Naive thymus-derived CD4-positive, alpha-beta T cell (primary cell): ENCODE results near the gene RIPOR3. TPM values are rescaled to one million over a fixed set of nuclear protein-coding genes. Genes with fewer than 3 reads are reported as not detected.
"Not testable (repeated sequence)": the region's sequence is repeated elsewhere in the genome, so short reads cannot be mapped to it uniquely, and the experiment has no call there.

Experiments used
- ATAC-seq: fragments of 150-1000 bp; cut with Tn5 transposase; 2 replicates; pipeline ENCODE4 v1.10.0; 2021; ENCODE audit warnings: mild to moderate bottlenecking, moderate library complexity
- CTCF ChIA-PET: fragments of 350-600 bp; sonication (Branson Sonifier 250); formaldehyde crosslinking; loops from one replicate; lab custom pipeline; 2021; ENCODE audit warnings: antibody characterized with exemption; lab: Charles Lee
- POLR2A ChIA-PET: fragments of 350-600 bp; sonication (Branson Sonifier 250); formaldehyde crosslinking; loops from one replicate; lab custom pipeline; 2021; ENCODE audit warnings: antibody characterized with exemption, inconsistent platforms; lab: Charles Lee
- DNase-seq, 9 donors: peaks; one replicate each; pipeline versions ENCODE4 v3.0.0 to v3.0.0-alpha.2; 2020 to 2022; ENCODE audit warnings: mixed read lengths in 1 of 9
- H3K27ac ChIP-seq: one replicate; pipeline ENCODE4 v1.7.0; 2013; ENCODE audit warnings: mild to moderate bottlenecking, low read depth, low read length, moderate library complexity
- H3K27me3 ChIP-seq, 2 donors: one replicate each; pipeline ENCODE4 v1.7.0; 2013; ENCODE audit warnings: low read length in 2 of 2, mild to moderate bottlenecking in 2 of 2, moderate library complexity in 2 of 2; ENCODE audit not compliant: control insufficient read depth in 2 of 2, insufficient read depth in 2 of 2
- H3K36me3 ChIP-seq, 3 experiments: 1 replicate in 2 of 3; 2 replicates in 1 of 3; pipeline ENCODE4 v1.7.0; 2013; ENCODE audit warnings: low read length in 3 of 3, mild to moderate bottlenecking in 3 of 3, moderate library complexity in 1 of 3; ENCODE audit not compliant: insufficient read depth in 3 of 3, control insufficient read depth in 2 of 3
- H3K4me1 ChIP-seq, 2 donors: one replicate each; pipeline ENCODE4 v1.7.0; 2013; ENCODE audit warnings: low read length in 2 of 2, mild to moderate bottlenecking in 2 of 2, moderate library complexity in 1 of 2; ENCODE audit not compliant: control insufficient read depth in 2 of 2, insufficient read depth in 2 of 2
- H3K4me3 ChIP-seq: 2 replicates; pipeline ENCODE4 v1.7.0; 2013; ENCODE audit warnings: mild to moderate bottlenecking, low read length
- H3K9me3 ChIP-seq, 3 experiments: 1 replicate in 2 of 3; 2 replicates in 1 of 3; pipeline ENCODE4 v1.7.0; 2013; ENCODE audit warnings: low read length in 3 of 3; ENCODE audit not compliant: control insufficient read depth in 2 of 3
- H3K27ac Mint-ChIP-seq, 9 donors: one replicate each; pipeline ENCODE4 v1.8.0; 2020 to 2022; ENCODE audit warnings: mixed read lengths in 9 of 9, mild to moderate bottlenecking in 8 of 9, moderate library complexity in 5 of 9, inconsistent platforms in 2 of 9
- H3K27me3 Mint-ChIP-seq, 5 donors: one replicate each; pipeline ENCODE4 v1.8.0; 2021 to 2022; ENCODE audit warnings: mixed read lengths in 5 of 5, mild to moderate bottlenecking in 1 of 5
- H3K36me3 Mint-ChIP-seq, 5 donors: one replicate each; pipeline ENCODE4 v1.8.0; 2020 to 2022; ENCODE audit warnings: mixed read lengths in 5 of 5, mild to moderate bottlenecking in 3 of 5, inconsistent platforms in 1 of 5
- H3K4me1 Mint-ChIP-seq, 7 donors: one replicate each; pipeline ENCODE4 v1.8.0; 2020 to 2022; ENCODE audit warnings: mixed read lengths in 7 of 7, mild to moderate bottlenecking in 3 of 7, inconsistent platforms in 1 of 7
- H3K4me3 Mint-ChIP-seq, 10 donors: one replicate each; pipeline ENCODE4 v1.8.0; 2020 to 2022; ENCODE audit warnings: mild to moderate bottlenecking in 10 of 10, mixed read lengths in 10 of 10, moderate library complexity in 6 of 10, inconsistent platforms in 2 of 10
- H3K9me3 Mint-ChIP-seq, 11 donors: one replicate each; pipeline ENCODE4 v1.8.0; 2020 to 2022; ENCODE audit warnings: mixed read lengths in 11 of 11, mild to moderate bottlenecking in 4 of 11, inconsistent platforms in 1 of 11, moderate library complexity in 1 of 11
- intact Hi-C, 2 donors: fragments of 100-400 bp; cut with micrococcal nuclease; formaldehyde crosslinking; loops; one replicate each; pipeline ENCODE4 v1.15.1; 2023
- polyA plus RNA-seq, 2 donors: library from polyadenylated mRNA; unstranded; fragments of 300-500 nt; fragmentation: Illumina TruSeq; gene quantifications; one replicate each; pipeline ENCODE4 v1.2.3, GENCODE V29; 2021
- total RNA-seq, 6 experiments: library from RNA in 5 of 6; stranded (reverse) in 5 of 6; gene quantifications; 1 replicate in 5 of 6; 2 replicates in 1 of 6; pipeline ENCODE4 v1.2.3 and lab custom pipeline; 2021 to 2026

RIPOR3 gene
- total and polyA plus RNA-seq, 7 experiments from 2014 or later = 0.27 to 1.7 (median 0.80) TPM; not detected in 3

DNA sequence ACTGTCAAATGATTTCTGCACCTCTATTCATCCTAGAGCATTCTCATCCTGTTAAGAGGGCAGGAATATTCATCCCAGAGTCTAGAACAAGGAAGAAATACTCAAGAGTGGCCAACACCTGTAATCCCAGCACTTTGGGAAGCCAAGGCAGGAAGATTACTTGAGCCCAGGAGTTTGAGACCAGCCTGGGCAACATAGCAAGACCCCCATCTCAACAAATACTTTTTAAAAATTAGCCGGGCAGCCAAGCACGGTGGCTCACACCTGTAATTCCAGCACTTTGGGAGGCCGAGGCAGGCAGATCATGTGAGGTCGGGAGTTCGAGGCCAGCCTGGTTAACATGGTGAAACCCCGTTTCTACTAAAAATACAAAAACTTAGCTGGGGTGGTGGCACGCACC is 6.9 kb upstream of the RIPOR3 start:
- H3K4me1 ChIP-seq, H3K27me3 ChIP-seq, H3K36me3 ChIP-seq, DNase-seq, H3K4me3 ChIP-seq, H3K27ac ChIP-seq, H3K4me1 Mint-ChIP-seq, H3K27ac Mint-ChIP-seq, H3K9me3 Mint-ChIP-seq, ATAC-seq, intact Hi-C loops, H3K36me3 Mint-ChIP-seq, CTCF ChIA-PET, H3K4me3 Mint-ChIP-seq, H3K9me3 ChIP-seq: not testable (repeated sequence)
- POLR2A ChIA-PET = interaction anchor here (0.6 kb wide), 1 partner anchor 16 kb away, joined by 4 read pairs; no protein-coding TSS in a partner anchor
- H3K27me3 Mint-ChIP-seq = peaks cover 0 to 14% (median 12%) of the 10 kb centered on the region in 5 donors

DNA sequence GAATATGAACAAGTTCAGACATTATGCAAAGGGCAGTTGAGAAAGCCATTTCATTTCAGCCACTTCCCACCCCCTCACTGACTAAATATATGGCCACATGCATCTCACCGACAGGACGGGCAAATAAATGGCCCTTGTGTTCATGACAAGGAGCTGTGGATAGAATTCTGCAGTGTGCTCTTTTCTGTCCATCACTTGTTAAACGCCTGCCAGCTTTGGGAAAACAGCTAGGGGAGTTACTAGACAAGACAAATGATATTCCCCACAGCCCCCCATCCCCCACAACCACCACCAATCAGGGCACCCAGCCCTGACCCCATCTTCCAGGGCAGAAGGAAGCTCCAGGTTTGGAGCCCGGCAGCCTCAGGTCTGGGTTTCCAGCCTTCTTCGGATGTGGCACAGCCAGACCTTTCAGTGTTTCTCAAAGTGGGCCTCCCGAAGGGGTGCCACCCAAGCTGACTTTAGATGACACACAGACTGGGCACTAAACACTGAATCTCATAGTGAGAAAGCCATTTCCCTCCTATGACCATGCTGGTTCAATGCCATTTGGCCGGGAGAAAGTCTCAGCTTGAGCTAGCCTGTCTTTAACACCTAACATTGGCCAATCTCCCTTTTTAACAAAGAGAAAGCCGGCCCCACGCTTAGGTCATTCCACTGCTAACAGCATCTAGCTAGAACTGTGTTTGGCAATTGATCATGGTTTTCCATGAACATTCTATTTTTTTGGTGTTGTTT is 4.0 kb upstream of the RIPOR3 start:
- Mint-ChIP-seq H3K9me3 (peaks cover 0 to 1% (median 0%) of the 10 kb centered on the region in 11 donors), H3K27ac (no peak overlapping the region), H3K4me3 (no peak overlapping the region), H3K36me3 (no peaks in the 10 kb centered on the region), H3K4me1 (peaks cover 8 to 18% (median 13%) of the 10 kb centered on the region in 7 donors), H3K27me3 (peaks cover 20 to 39% (median 33%) of the 10 kb centered on the region in 5 donors)
- peaks cover under 1 to 3% of the 10 kb centered on the region in 2 donors for H3K27me3 ChIP-seq
- no peaks in the 10 kb centered on the region for H3K9me3 ChIP-seq
- intact Hi-C loops = no loop called here
- ChIA-PET CTCF (no interaction called here), POLR2A (no interaction called here)
- DNase-seq = no peak
- ATAC-seq = no peak
- H3K4me1 ChIP-seq = peaks cover 0 to 5% of the 10 kb centered on the region in 2 donors
- no peaks in the 10 kb centered on the region for H3K36me3 ChIP-seq
- H3K27ac ChIP-seq = no peak overlapping the region
- H3K4me3 ChIP-seq = no peak overlapping the region

DNA sequence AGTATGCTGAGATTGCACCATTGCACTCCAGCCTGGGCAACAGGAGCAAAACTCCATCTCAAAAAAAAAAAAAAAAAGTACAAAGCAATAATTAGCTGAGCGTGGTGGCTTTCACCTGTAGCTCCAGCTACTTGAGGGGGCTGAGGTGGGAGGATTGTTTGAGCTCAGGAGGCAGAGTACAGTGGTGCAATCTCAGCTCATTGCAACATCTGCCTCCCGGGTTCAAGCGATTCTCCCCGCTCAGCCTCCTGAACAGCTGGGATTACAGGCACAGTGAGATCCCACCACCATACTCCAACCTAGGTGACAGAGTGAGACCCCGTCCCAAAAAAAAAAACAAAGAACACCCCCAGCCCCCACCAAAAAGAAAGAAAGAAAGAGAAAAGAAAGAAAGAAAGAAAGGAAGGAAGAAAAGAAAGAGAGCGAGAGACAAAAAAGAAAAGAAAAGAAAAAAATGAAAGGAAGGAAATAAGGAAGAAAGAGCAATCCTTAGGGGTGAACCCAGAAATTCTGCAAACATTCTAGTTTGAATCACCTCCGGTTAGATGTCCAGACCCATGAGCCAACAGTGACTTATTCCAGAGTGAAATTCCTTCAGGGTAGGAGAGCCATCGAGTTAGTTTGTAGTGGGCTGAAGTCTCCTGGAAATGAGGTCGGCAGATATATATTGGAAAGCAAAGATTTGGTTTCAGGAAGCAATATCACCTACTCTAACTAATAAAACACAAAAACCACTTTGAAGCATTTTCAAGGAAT is 3.2 kb upstream of the RIPOR3 start:
- POLR2A ChIA-PET = no interaction called here
- H3K4me1 Mint-ChIP-seq = peaks cover 8 to 23% (median 15%) of the 10 kb centered on the region in 7 donors
- Histone ChIP-seq H3K9me3 (no peaks in the 10 kb centered on the region), H3K27me3 (peaks cover 0 to 3% of the 10 kb centered on the region in 2 donors), H3K4me1 (peaks cover 0 to 5% of the 10 kb centered on the region in 2 donors), H3K27ac (no peak overlapping the region), H3K4me3 (no peak overlapping the region), H3K36me3 (no peaks in the 10 kb centered on the region)
- H3K9me3 Mint-ChIP-seq = peaks cover 0 to 2% (median 0%) of the 10 kb centered on the region in 11 donors
- intact Hi-C loops = no loop called here
- H3K4me3 Mint-ChIP-seq = no peak overlapping the region
- peaks cover 27 to 46% (median 41%) of the 10 kb centered on the region in 5 donors for H3K27me3 Mint-ChIP-seq
- CTCF ChIA-PET = interaction anchor here (0.5 kb wide), 1 partner anchor 51 kb away, joined by 3 read pairs; no protein-coding TSS in a partner anchor
- H3K27ac Mint-ChIP-seq = no peak overlapping the region
- no peak for DNase-seq
- ATAC-seq = no peak
- H3K36me3 Mint-ChIP-seq = no peaks in the 10 kb centered on the region

DNA sequence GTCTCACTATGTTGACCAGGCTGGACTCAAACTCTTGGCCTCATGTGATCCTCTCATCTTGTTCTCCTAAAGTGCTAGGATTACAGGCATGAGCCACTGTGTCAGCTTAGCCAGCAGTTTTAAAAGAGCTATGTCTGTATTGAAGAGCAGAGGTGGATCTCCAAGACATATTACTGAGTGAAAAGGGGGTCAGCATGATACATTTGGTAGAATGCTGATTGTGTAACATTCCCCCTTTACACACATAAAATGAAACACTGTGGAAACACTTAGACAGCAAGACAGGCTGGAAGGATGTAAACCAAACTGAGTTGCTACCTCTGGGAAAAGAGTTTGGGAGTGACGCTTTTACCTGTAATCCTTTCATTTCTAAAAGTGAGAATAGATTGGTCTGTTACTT is 1.7 kb upstream of the RIPOR3 start:
- Mint-ChIP-seq H3K27me3 (peaks cover 32 to 51% (median 47%) of the 10 kb centered on the region in 5 donors), H3K4me1 (peaks cover 8 to 23% (median 15%) of the 10 kb centered on the region in 7 donors), H3K4me3 (no peak overlapping the region), H3K36me3 (no peaks in the 10 kb centered on the region), H3K27ac (no peak overlapping the region), H3K9me3 (peaks cover 0 to 2% (median 0%) of the 10 kb centered on the region in 11 donors)
- CTCF ChIA-PET = no interaction called here
- DNase-seq (no peak), ATAC-seq (no peak)
- Histone ChIP-seq H3K27ac (no peak overlapping the region), H3K4me1 (peaks cover 0 to 5% of the 10 kb centered on the region in 2 donors), H3K4me3 (no peak overlapping the region), H3K36me3 (no peaks in the 10 kb centered on the region), H3K9me3 (no peaks in the 10 kb centered on the region), H3K27me3 (peaks cover 0 to 3% of the 10 kb centered on the region in 2 donors)
- POLR2A ChIA-PET = interaction anchor here (1.2 kb wide), 1 partner anchor 83 kb away, joined by 3 read pairs; no protein-coding TSS in a partner anchor
- intact Hi-C loops = no loop called here

DNA sequence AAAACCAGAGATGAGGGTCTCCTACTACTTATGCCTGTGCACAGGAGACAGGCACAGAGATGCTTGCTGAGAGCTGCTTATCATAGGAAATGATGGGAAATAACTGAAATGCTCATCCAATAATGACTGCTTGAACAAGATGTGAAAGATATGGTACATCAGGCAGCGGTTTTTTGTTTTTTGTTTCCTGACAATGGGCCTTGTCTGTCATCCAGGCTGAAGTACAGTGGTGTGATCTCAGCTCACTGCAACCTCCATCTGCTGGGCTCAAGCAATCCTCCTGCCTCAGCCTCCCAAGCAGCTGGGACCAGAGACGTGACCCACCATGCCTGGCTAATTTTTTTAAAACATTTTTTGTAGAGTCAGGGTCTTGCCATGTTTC is 1.2 kb upstream of the RIPOR3 start:
- H3K9me3 ChIP-seq = no peaks in the 10 kb centered on the region
- Mint-ChIP-seq H3K9me3 (peaks cover 0 to 2% (median 0%) of the 10 kb centered on the region in 11 donors), H3K36me3 (no peaks in the 10 kb centered on the region), H3K27ac (no peak overlapping the region), H3K4me3 (peak overlapping the region in 1 of 10 donors; percentile 70), H3K4me1 (peaks cover 8 to 23% (median 15%) of the 10 kb centered on the region in 7 donors), H3K27me3 (peaks cover 32 to 50% (median 47%) of the 10 kb centered on the region in 5 donors)
- peaks cover 0 to 3% of the 10 kb centered on the region in 2 donors for H3K27me3 ChIP-seq
- DNase-seq (no peak), ATAC-seq (no peak)
- ChIA-PET POLR2A (interaction anchor here (1.2 kb wide), 1 partner anchor 83 kb away, joined by 3 read pairs; no protein-coding TSS in a partner anchor), CTCF (no interaction called here)
- intact Hi-C loops = no loop called here
- no peak overlapping the region for H3K4me3 ChIP-seq
- H3K27ac ChIP-seq = no peak overlapping the region
- peaks cover 0 to 5% of the 10 kb centered on the region in 2 donors for H3K4me1 ChIP-seq
- H3K36me3 ChIP-seq = no peaks in the 10 kb centered on the region

DNA sequence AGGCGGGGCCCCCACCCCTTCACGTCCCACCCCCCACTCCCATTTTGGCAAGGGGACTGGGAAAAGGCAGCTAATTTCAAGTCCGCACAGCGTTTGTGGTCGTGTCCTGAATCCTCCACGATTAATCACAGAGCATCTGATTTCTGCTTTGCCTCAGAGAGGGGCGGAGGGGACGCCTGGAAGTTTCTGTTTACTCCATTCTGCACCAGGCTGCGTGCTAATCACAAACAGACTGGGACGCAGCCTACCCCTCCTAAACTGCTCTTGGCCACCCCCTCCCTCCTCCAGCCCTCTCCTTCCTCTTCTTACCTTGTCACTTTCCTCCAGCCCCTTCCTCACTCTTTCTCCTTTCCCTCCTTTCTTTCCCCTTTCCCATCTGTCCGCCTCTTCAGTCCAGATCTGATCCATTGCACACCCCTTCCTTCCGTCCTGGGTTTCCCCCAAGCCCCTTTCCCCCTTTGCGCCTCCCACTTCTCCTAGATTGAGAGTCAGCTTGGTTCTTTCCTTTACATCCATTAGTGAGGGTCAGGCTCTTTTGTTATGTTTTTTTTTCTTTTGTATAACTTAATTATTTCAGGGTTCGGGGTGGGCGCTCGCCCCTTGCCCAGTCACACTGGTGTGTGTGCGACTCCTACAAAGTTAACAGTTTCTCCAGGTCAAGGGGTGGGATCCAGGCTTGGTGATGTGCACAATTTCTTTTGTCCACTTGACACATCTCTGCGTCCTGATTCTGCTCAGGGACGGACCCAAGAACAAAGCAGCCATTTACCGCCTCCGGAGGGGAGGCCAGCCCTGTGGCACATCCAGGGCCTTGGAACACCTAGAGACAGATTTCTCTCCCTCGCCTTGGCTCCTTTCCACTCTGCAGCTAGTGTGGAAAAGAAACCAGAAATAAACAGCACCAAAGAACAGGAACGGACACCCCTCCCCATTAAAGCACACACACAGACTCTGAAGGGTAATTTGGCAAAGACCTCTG is 520 bp upstream of the RIPOR3 start:
- Histone ChIP-seq H3K27ac (no peak overlapping the region), H3K4me3 (no peak overlapping the region), H3K36me3 (no peaks in the 10 kb centered on the region), H3K4me1 (peaks cover 0 to 5% of the 10 kb centered on the region in 2 donors), H3K27me3 (peaks cover 0 to 3% of the 10 kb centered on the region in 2 donors), H3K9me3 (no peaks in the 10 kb centered on the region)
- H3K27me3 Mint-ChIP-seq = peaks cover 35 to 54% (median 47%) of the 10 kb centered on the region in 5 donors
- peaks cover 0 to 2% (median 0%) of the 10 kb centered on the region in 11 donors for H3K9me3 Mint-ChIP-seq
- peak overlapping the region in 6 of 10 donors; percentile 13 to 70 (median 42) for H3K4me3 Mint-ChIP-seq
- ChIA-PET CTCF (no interaction called here), POLR2A (interaction anchor here (1.2 kb wide), 1 partner anchor 84 kb away, joined by 3 read pairs; no protein-coding TSS in a partner anchor)
- ATAC-seq (no peak), DNase-seq (no peak)
- H3K4me1 Mint-ChIP-seq = peaks cover 8 to 23% (median 15%) of the 10 kb centered on the region in 7 donors
- intact Hi-C loops = no loop called here
- H3K27ac Mint-ChIP-seq = no peak overlapping the region
- no peaks in the 10 kb centered on the region for H3K36me3 Mint-ChIP-seq
